Activated CD4-positive, alpha-beta T cell treated with anti-CD3 and anti-CD28 coated beads, Interleukin-2, amount 10 ng/mL, durations not matched to agents 7 days and 5 days (primary cell): ENCODE measurements around the gene TMEM116. TPM values are rescaled to one million over a fixed set of nuclear protein-coding genes. Genes with fewer than 3 reads are reported as not detected.

Experiments
- microRNA-seq: library from miRNA; unstranded; fragments of <30 nt; microRNA quantifications from one replicate; pipeline ENCODE4 v1.2.0, GENCODE V29; 2021; ENCODE audit warnings: borderline microRNAs expressed, borderline replicate concordance
- total RNA-seq, 2 experiments: library from RNA; stranded (reverse); gene quantifications; one replicate each; pipeline ENCODE4 v1.2.3, GENCODE V29; 2021

Gene TMEM116
- total RNA-seq, 2 experiments from 2014 or later, result 16.6 to 16.9 TPM

Small RNAs within 50 kb of the gene (microRNA-seq; reads per million reads assigned to microRNA genes)
- not detected for gene MIR3657

Other genes starting within 250 kb of the TMEM116 start
- under 1 TPM; 0.27 to 0.35 TPM for gene ALDH2, start 246.2 kb downstream of the TMEM116 start, total RNA-seq
- 10 to 100 TPM; 43.7 to 47.6 TPM for gene MAPKAPK5, start 170.9 kb downstream of the TMEM116 start, total RNA-seq
- gene ERP29, start 261 bp upstream of the TMEM116 start, total RNA-seq, result 100 to 1,000 TPM; 177 to 181 TPM
- gene NAA25, start 95.6 kb upstream of the TMEM116 start, total RNA-seq, result 10 to 100 TPM; 29.9 to 31.0 TPM
- gene TRAFD1, start 112.4 kb upstream of the TMEM116 start, total RNA-seq, result 10 to 100 TPM; 68.9 to 70.4 TPM